Stomach (tissue), 9 donors: ENCODE measurements around the gene MYL11. TPM values are rescaled to one million over a fixed set of nuclear protein-coding genes. Genes with fewer than 3 reads are reported as not detected.

Experiments
- DNase-seq, 2 donors: peaks; one replicate each; pipeline versions ENCODE4 v3.0.0 to v3.0.0-alpha.2; 2013 to 2019
- H3K27ac ChIP-seq, 5 donors: fragments of 200-600 bp in 4 of 5; sonication (generic) in 4 of 5; one replicate each; pipeline ENCODE4 v1.5.1; 2013 to 2019; ENCODE audit warnings: mild to moderate bottlenecking in 1 of 5, moderate library complexity in 1 of 5
- H3K27me3 ChIP-seq, 3 donors: fragments of 200-600 bp; sonication (generic); one replicate each; pipeline ENCODE4 v1.5.1; 2017 to 2019; ENCODE audit warnings: mixed run types in 1 of 3
- H3K36me3 ChIP-seq, 4 donors: fragments of 200-600 bp; sonication (generic); 1 replicate in 3 of 4; 2 replicates in 1 of 4; pipeline ENCODE4 v1.5.1; 2016 to 2019
- H3K4me1 ChIP-seq, 4 donors: fragments of 200-600 bp; sonication (generic); one replicate each; pipeline ENCODE4 v1.5.1; 2016 to 2019
- H3K4me3 ChIP-seq, 4 donors: fragments of 200-600 bp; sonication (generic) in 3 of 4; one replicate each; pipeline ENCODE4 v1.5.1; 2016 to 2019; ENCODE audit warnings: mild to moderate bottlenecking in 1 of 4
- H3K9me3 ChIP-seq, 4 donors: fragments of 200-600 bp; sonication (generic); one replicate each; pipeline ENCODE4 v1.5.1; 2016 to 2019
- EP300 ChIP-seq: sonication (generic); formaldehyde crosslinking; IDR thresholded peaks from one replicate; pipeline ENCODE4 v1.6.1; 2017; ENCODE audit warnings: antibody characterized with exemption
- POLR2A ChIP-seq, 4 donors: fragments of 450-650 bp; IDR thresholded peaks; one replicate each; pipeline ENCODE4 v1.6.1; 2016; ENCODE audit warnings: antibody characterized with exemption in 4 of 4, control low read depth in 2 of 4, mild to moderate bottlenecking in 1 of 4, moderate library complexity in 1 of 4
- POLR2AphosphoS5 ChIP-seq, 3 donors: sonication (generic); formaldehyde crosslinking; IDR thresholded peaks; one replicate each; pipeline ENCODE4 v1.6.1; 2016; ENCODE audit warnings: antibody characterized with exemption in 3 of 3
- WGBS, 5 donors: extraction: QIAGEN DNeasy Blood & Tissue Kit in 3 of 5; methylation state at CpG; one replicate each; pipeline versions ENCODE4 v1.1.5 to v1.1.7; 2013 to 2018; 5-methylcytosine and 5-hydroxymethylcytosine counted together
- intact Hi-C: fragments of 100-400 bp; cut with DNase I; formaldehyde crosslinking; loops from one replicate; pipeline ENCODE4 v1.15.1; 2023; ENCODE audit warnings: low total_unique reads
- polyA plus RNA-seq, 3 donors: library from polyadenylated mRNA; stranded (reverse); fragments of 200-250 nt; gene quantifications; one replicate each; pipeline ENCODE4 v1.2.3, GENCODE V29; 2013
- total RNA-seq, 5 donors: library from RNA; depleted of rRNA; stranded (reverse); fragments of >200 nt; gene quantifications; one replicate each; pipeline versions ENCODE4 v1.1.0 to v1.2.3, GENCODE V29; 2014 to 2016
- TF ChIP-seq, protein P1 (sequence below), 7 experiments: fragments of 450-650 bp in 4 of 7; fragments of 200-600 bp in 3 of 7; sonication (generic) in 3 of 7; IDR thresholded peaks; one replicate each; pipeline ENCODE4 v1.5.1; 2016 to 2019; ENCODE audit warnings: antibody characterized with exemption in 7 of 7, control low read depth in 2 of 7, mild to moderate bottlenecking in 1 of 7
- donor health status: healthy with polysubstance abuse.
- donor health status: Bipolar disorder and iron deficiency.
- donor health status: healthy.

The MYL11 gene
- total and polyA plus RNA-seq, 8 donors: 1.6 to 4.7 TPM; not detected in 6

DNA sequence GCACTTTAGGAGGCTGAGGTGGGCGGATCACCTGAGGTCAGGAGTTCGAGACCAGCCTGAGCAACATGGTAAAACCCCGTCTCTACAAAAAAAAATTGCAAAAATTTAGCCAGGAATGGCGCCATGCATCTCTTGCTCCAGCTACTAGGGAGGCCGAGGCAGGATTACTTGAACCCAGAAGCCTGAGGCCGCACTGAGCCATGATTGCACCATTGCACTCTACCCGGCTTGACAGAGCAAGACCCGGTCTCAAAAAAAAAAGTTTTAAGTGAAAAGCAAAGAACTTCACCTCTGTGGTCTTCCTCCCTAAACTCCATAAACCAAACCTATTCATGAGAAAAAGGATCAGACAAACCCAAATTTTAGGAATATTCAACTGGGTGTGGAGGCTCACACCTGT lies 26.5 kb upstream of the MYL11 start:
- no peaks in the 10 kb centered on the region for H3K9me3 ChIP-seq
- TF ChIP-seq, protein P1, sequence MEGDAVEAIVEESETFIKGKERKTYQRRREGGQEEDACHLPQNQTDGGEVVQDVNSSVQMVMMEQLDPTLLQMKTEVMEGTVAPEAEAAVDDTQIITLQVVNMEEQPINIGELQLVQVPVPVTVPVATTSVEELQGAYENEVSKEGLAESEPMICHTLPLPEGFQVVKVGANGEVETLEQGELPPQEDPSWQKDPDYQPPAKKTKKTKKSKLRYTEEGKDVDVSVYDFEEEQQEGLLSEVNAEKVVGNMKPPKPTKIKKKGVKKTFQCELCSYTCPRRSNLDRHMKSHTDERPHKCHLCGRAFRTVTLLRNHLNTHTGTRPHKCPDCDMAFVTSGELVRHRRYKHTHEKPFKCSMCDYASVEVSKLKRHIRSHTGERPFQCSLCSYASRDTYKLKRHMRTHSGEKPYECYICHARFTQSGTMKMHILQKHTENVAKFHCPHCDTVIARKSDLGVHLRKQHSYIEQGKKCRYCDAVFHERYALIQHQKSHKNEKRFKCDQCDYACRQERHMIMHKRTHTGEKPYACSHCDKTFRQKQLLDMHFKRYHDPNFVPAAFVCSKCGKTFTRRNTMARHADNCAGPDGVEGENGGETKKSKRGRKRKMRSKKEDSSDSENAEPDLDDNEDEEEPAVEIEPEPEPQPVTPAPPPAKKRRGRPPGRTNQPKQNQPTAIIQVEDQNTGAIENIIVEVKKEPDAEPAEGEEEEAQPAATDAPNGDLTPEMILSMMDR (IDR thresholded peaks at IDR 0.05): no peak
- no peak for TF ChIP-seq POLR2A (IDR thresholded peaks at IDR 0.05)
- no peak for TF ChIP-seq POLR2AphosphoS5 (IDR thresholded peaks at IDR 0.05)
- no peak for TF ChIP-seq EP300
- intact Hi-C loops: no loop called here
- no peak for DNase-seq
- WGBS, 5 donors: 91 to 95% (median 94%) methylated on average over 8 of the region's 8 CpGs
- peaks cover 17 to 31% (median 21%) of the 10 kb centered on the region in 4 donors for H3K4me1 ChIP-seq
- no peak overlapping the region for H3K4me3 ChIP-seq
- no peaks in the 10 kb centered on the region for H3K27me3 ChIP-seq
- no peak overlapping the region for H3K27ac ChIP-seq
- H3K36me3 ChIP-seq: peaks cover 19 to 37% (median 33%) of the 10 kb centered on the region in 4 donors

DNA sequence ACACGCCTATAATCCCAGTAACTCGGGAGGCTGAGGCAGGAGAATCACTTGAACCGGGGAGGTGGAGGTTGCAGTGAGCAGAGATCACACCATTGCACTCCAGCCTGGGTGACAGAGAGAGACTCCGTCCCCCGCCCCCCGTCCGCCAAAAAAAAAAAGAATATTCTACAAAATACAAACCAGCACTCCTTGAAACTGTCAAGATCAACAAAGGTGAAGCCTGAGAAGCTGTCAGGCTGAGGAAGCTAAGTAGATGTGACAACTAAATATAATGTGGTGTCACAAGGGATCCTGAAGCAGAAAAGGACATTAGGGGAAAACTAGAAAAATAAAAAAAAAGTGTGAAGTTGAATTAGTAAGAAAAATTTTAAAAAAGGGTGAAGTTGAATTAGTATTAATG lies 25.7 kb upstream of the MYL11 start:
- TF ChIP-seq POLR2AphosphoS5 (IDR thresholded peaks at IDR 0.05): no peak
- TF ChIP-seq POLR2A (IDR thresholded peaks at IDR 0.05): no peak
- no peak for TF ChIP-seq EP300
- TF ChIP-seq, protein P1 (IDR thresholded peaks at IDR 0.05): no peak
- H3K36me3 ChIP-seq: peaks cover 26 to 45% (median 41%) of the 10 kb centered on the region in 4 donors
- peaks cover 25 to 39% (median 29%) of the 10 kb centered on the region in 4 donors for H3K4me1 ChIP-seq
- no peaks in the 10 kb centered on the region for H3K27me3 ChIP-seq
- no peak overlapping the region for H3K27ac ChIP-seq
- no peaks in the 10 kb centered on the region for H3K9me3 ChIP-seq
- DNase-seq: no peak
- no peak overlapping the region for H3K4me3 ChIP-seq
- intact Hi-C loops: no loop called here
- WGBS, 5 donors: 87 to 96% (median 95%) methylated on average over 7 of the region's 7 CpGs

DNA sequence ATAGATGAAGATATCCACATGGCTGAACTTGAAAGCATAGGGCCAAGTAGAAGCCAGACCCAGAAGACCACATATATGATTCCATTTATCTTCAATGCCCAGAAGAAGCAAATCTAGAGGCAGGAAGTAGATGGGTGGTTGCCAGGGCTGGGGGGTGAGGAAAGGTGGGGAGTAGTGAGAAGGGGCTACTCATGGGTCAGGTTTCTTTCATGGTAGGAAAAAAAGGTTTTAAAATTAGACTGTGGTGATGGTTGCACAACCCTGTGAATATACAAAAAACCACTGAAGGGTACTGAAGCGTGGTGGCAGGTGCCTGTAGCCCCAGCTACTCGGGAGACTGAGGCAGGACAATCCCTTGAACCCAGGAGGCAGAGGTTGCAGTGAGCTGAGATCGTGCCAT lies 24.9 kb upstream of the MYL11 start:
- Histone ChIP-seq H3K27ac (no peak overlapping the region), H3K9me3 (no peaks in the 10 kb centered on the region), H3K27me3 (no peaks in the 10 kb centered on the region), H3K36me3 (peaks cover 26 to 45% (median 41%) of the 10 kb centered on the region in 4 donors), H3K4me3 (no peak overlapping the region), H3K4me1 (peaks cover 31 to 47% (median 36%) of the 10 kb centered on the region in 4 donors)
- 73 to 86% (median 82%) methylated on average over 3 of the region's 3 CpGs for WGBS, 5 donors
- TF ChIP-seq POLR2A (IDR thresholded peaks at IDR 0.05): no peak
- no peak for TF ChIP-seq EP300
- TF ChIP-seq POLR2AphosphoS5 (IDR thresholded peaks at IDR 0.05): no peak
- TF ChIP-seq, protein P1 (IDR thresholded peaks at IDR 0.05): no peak
- no peak for DNase-seq
- intact Hi-C loops: no loop called here

DNA sequence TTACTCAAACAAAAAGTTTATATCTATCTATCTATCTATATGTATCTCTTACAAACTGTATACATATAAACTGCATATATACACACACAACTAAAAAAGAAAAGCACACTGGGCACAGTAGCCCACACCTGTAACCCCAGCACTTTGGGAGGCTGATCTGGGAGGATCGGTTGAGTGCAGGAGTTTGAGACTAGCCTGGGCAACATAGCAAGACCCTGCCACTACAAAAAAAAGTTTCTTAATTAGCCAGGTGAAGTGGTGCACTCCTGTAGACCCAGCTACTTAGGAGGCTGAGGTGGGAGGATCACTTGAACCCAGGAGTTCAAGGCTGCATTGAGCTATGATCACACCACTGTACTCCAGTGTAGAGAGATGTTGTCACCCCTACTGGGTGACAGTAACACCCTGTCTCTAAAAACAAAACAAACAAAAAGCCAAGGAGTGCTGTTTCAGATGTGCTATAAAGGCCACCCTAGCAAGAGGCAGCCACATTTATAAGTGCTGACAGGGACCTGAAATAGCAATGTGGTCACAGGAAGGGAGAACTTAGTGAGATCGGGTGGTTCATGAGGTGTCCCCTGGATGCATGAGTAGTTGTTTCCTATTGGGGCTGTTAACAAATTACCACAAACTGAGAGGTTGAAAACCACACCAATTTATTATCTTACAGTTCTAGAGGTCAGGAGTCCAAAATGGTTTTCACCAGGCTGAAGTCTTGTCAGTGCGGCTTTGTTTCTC lies 24.3 kb upstream of the MYL11 start:
- intact Hi-C loops: no loop called here
- Histone ChIP-seq H3K4me1 (peaks cover 31 to 47% (median 38%) of the 10 kb centered on the region in 4 donors), H3K27ac (peak overlapping the region in 2 of 5 donors; percentile 1 to 98), H3K36me3 (peaks cover 26 to 45% (median 41%) of the 10 kb centered on the region in 4 donors), H3K27me3 (no peaks in the 10 kb centered on the region), H3K4me3 (no peak overlapping the region), H3K9me3 (no peaks in the 10 kb centered on the region)
- TF ChIP-seq, protein P1 (IDR thresholded peaks at IDR 0.05): no peak
- TF ChIP-seq POLR2AphosphoS5 (IDR thresholded peaks at IDR 0.05) (no peak), EP300 (no peak), POLR2A (IDR thresholded peaks at IDR 0.05) (no peak)
- WGBS, 5 donors: 75 to 88% (median 79%) methylated on average over 3 of the region's 3 CpGs
- no peak for DNase-seq
